22Rv1 (cell line): ENCODE measurements around the gene NOL3.

Experiments
- ZFX ChIP-seq: fragments of 450-650 bp; IDR thresholded peaks from 2 replicates; pipeline ENCODE4 v1.6.1; 2017; ENCODE audit warnings: antibody characterized with exemption, borderline replicate concordance
- TF ChIP-seq, protein P1 (sequence below): fragments of 450-650 bp; IDR thresholded peaks from 2 replicates; pipeline ENCODE4 v1.5.1; 2017; ENCODE audit warnings: mild to moderate bottlenecking

- TF ChIP-seq, protein P1, sequence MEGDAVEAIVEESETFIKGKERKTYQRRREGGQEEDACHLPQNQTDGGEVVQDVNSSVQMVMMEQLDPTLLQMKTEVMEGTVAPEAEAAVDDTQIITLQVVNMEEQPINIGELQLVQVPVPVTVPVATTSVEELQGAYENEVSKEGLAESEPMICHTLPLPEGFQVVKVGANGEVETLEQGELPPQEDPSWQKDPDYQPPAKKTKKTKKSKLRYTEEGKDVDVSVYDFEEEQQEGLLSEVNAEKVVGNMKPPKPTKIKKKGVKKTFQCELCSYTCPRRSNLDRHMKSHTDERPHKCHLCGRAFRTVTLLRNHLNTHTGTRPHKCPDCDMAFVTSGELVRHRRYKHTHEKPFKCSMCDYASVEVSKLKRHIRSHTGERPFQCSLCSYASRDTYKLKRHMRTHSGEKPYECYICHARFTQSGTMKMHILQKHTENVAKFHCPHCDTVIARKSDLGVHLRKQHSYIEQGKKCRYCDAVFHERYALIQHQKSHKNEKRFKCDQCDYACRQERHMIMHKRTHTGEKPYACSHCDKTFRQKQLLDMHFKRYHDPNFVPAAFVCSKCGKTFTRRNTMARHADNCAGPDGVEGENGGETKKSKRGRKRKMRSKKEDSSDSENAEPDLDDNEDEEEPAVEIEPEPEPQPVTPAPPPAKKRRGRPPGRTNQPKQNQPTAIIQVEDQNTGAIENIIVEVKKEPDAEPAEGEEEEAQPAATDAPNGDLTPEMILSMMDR: no peak
- no peak for TF ChIP-seq ZFX
Measured at GRCh38 chr16:67209565-67209964, 39.2 kb downstream of the NOL3 start.
